NCI-H345 (cell line): ENCODE data around the gene PRIMA1.
"Not testable (repeated sequence)": the region's sequence is repeated elsewhere in the genome, so short reads cannot be mapped to it uniquely, and the experiment has no call there.

ENCODE experiments used
- DNase-seq: peaks from one replicate; lab custom pipeline; 2025; lab: John Stamatoyannopoulos, UW

PRIMA1 gene, protein sequence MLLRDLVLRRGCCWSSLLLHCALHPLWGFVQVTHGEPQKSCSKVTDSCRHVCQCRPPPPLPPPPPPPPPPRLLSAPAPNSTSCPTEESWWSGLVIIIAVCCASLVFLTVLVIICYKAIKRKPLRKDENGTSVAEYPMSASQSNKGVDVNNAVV

DNA sequence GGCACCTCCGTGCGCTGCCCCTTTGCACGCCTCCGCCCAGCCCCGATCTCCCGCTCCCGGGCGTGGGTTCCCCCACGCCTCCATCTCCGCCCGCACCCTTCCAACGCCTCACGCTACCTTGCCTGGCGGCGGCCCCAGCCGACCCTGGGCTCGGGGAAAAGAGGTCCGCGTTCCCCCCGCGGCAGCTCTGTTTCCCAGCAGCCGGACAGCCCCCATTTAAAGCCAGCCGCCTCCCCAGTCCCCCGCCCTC is at the start of gene PRIMA1:
Gene PRIMA1, minus strand, starts transcription at position 193 of the 250 bp plus-strand sequence. CDS start 767 bp downstream, outside the sequence.
- DNase-seq, result no peak

DNA sequence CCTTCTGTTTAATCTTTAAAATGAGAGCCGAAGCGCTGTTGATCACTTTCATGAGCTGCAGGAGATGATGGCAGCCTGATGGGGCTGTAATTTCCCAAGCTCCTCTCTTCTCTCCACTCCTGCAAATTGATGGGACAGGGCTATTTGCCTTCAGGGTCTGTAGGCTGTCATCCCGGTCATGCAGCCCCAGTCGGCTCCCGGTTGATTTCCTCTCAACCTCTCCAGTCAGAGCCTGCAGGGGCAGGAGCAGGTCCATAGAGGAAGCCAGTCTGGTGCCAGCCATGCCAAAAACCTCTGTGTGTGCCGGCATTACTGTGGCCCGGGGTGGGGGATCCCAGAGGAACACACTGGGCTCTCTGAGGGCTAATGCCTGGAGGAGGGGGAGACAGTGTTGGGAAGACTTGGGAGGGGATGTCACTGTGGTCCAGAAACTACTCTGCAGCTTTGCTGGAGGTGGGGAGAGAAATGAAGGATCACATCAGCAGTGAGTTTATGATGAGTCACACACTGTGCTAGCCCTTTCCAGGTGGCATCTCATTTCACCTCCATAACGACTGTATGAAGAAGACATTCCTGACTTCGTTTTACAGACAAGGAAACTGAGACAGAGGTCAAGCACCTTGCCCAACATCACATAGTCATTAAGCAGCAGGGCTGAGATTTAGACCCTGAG is 46.5 kb upstream of the PRIMA1 start:
- no peak for DNase-seq

- DNase-seq, result peak; percentile 83
Measured at GRCh38 chr14:93832665-93833064, 44.4 kb upstream of the PRIMA1 start.

GRCh38 chr14:93832081-93832480 is 43.8 kb upstream of the PRIMA1 start:
- no peak for DNase-seq

- DNase-seq, result no peak
Measured at GRCh38 chr14:93830753-93831461, 42.6 kb upstream of the PRIMA1 start.

GRCh38 chr14:93829839-93830481 is 41.7 kb upstream of the PRIMA1 start:
- DNase-seq, result no peak

GRCh38 chr14:93825235-93825553 is 36.9 kb upstream of the PRIMA1 start:
- DNase-seq, result no peak

- DNase-seq, result peak; percentile 3
Measured at GRCh38 chr14:93824518-93825234, 36.4 kb upstream of the PRIMA1 start.

- DNase-seq, result no peak
Measured at GRCh38 chr14:93824076-93824475, 35.8 kb upstream of the PRIMA1 start.

GRCh38 chr14:93821051-93821450 is 32.8 kb upstream of the PRIMA1 start:
- DNase-seq, result peak; percentile 28

- no peak for DNase-seq
Measured at GRCh38 chr14:93818857-93819256, 30.6 kb upstream of the PRIMA1 start.

- no peak for DNase-seq
Measured at GRCh38 chr14:93811676-93812075, 23.4 kb upstream of the PRIMA1 start.

DNA sequence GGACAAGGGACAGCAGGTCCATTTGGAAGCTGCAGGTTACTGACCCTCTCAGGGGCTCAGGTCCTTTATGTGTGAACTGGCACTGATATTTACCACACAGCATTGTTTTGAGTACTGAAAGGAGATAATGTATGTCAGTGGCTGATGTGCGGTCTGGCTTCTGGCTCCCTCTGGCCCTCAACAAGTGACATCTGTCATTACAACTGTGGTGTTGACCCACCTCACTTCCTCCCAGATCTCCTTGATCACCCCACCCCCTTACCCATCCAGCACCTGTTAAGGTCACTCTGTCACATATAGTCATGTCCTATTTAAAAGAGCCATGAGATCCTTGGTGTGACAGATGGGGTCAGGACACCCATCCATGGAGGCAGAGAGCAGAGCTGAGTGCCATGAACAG is 22.7 kb upstream of the PRIMA1 start:
- no peak for DNase-seq

GRCh38 chr14:93809491-93810420 is 21.5 kb upstream of the PRIMA1 start:
- not testable (repeated sequence) for DNase-seq

DNA sequence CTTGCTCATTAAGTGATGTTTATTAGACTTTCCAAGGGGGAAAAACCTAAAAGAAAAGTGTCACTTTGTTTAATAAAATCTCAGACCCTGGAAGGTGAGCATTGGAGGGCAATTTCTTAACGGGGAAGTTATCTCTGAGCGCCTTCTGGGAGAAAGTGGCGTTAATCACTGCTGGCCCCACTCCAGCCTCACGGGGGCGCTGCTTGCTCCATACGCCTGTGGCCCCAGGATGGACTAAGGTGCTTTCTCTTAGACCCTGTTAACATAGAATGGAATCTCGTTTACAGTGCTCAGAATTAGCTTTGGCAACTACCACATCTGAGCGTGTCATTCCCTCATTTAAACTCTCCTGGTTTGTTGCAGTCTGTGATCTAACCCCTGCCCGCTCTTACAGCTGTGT is 16.4 kb upstream of the PRIMA1 start:
- DNase-seq, result no peak

GRCh38 chr14:93803408-93804318 is 15.4 kb upstream of the PRIMA1 start:
- DNase-seq, result no peak

DNA sequence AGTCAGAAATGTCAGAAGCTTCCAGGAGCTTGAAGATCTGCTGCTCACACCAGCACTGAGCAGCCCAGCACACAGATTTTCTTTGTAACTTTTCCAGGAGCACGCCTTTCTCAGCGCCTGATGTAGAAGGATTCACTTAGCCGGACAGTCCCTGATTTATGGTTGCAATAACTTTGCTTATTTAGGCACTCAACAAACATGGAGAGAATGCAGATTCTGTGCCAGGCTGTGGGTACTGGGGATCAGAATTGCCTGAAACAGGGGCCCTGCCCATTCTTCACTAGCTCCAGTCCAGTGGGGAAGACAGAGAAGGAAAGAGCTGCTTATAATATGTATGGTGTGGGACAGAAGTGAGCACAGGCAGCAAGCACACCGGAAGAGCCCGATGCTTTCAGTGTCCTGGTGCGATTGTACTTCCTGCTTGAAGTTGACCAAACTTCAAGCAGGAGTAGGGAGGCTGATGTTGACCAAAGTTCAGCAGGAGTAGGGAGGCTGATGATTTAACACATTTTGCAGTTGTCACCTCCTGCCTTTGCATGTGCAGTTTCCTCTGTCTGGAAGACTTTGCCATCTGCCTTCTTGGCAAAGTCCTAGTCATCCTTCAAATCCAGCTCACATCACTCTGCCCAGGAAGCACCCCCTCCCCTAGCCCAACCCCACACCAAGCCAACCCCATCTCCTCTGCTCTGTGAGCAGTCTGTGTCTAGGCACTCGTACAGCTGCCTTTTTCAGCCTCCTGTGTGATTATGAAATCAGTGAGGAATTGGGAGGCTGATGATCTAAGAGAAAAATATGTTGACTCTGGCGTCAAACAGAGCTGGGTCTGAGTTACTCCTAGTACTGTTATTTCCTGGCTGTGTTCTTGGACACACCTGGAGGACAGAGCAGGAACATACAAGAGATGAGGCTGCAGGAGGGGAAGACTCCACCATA is 12.0 kb upstream of the PRIMA1 start:
- no peak for DNase-seq

- DNase-seq, result no peak
Measured at GRCh38 chr14:93799617-93799988, 11.3 kb upstream of the PRIMA1 start.

DNA sequence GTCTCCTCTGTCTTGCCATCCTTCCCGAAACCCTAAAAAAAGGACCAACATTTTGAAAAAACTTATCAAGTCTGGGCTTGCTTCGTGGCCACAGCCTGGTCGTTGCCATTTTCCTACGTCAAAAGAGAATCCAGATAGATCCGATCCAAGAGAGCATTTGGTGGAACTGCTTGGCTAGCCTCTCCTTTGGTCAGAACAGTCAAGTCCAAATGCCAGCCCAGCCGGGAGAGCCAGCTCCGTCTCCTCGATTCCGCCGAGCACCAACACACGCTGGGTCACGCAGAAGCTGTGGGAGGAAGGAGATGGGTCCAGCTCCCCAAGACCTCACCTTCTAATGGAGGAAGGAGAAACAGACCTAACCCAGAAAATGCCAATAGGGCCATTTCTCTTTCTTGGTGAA is 9.3 kb upstream of the PRIMA1 start:
- no peak for DNase-seq
